WTC11 (cell line): ENCODE measurements around the gene TXNIP. TPM values are rescaled to one million over a fixed set of nuclear protein-coding genes. Genes with fewer than 3 reads are reported as not detected.

Experiments used
- ATAC-seq: fragments of 200-7000 bp; cut with Tn5 transposase; 2 replicates; pipeline ENCODE4 v1.10.0; 2021; ENCODE audit warnings: mild to moderate bottlenecking, moderate library complexity
- CTCF ChIA-PET: fragments of 300-600 bp; sonication (Branson Sonifier 250); formaldehyde crosslinking; loops from one replicate; lab custom pipeline; 2021; ENCODE audit warnings: antibody characterized with exemption; lab: Charles Lee
- POLR2A ChIA-PET: fragments of 350-600 bp; sonication (Branson Sonifier 250); formaldehyde crosslinking; loops from one replicate; lab custom pipeline; 2021; ENCODE audit warnings: antibody characterized with exemption; lab: Charles Lee
- DNase-seq: peaks from one replicate; pipeline ENCODE4 v3.0.0; 2021; ENCODE audit warnings: low spot score
- H3K27ac Mint-ChIP-seq: 2 replicates; pipeline ENCODE4 v1.8.0; 2021; ENCODE audit warnings: mixed read lengths
- H3K27me3 Mint-ChIP-seq: 2 replicates; pipeline ENCODE4 v1.8.0; 2021; ENCODE audit warnings: low read depth, mild to moderate bottlenecking, moderate library complexity, mixed read lengths
- H3K36me3 Mint-ChIP-seq: 2 replicates; pipeline ENCODE4 v1.8.0; 2021; ENCODE audit warnings: mixed read lengths
- H3K4me1 Mint-ChIP-seq: 2 replicates; pipeline ENCODE4 v1.8.0; 2022; ENCODE audit warnings: mixed read lengths
- H3K4me3 Mint-ChIP-seq: 2 replicates; pipeline ENCODE4 v1.8.0; 2021; ENCODE audit warnings: mild to moderate bottlenecking, moderate library complexity, mixed read lengths
- H3K9me3 Mint-ChIP-seq: 2 replicates; pipeline ENCODE4 v1.8.0; 2021; ENCODE audit warnings: mixed read lengths
- CREM ChIP-seq: sonication (generic); formaldehyde crosslinking; IDR thresholded peaks from 2 replicates; pipeline ENCODE4 v1.8.1; 2022; ENCODE audit warnings: mild to moderate bottlenecking, missing genetic modification reagents, moderate library complexity
- GRHL2 ChIP-seq: fragments of 250-450 bp; sonication (Bioruptor Pico); IDR thresholded peaks from 2 replicates; pipeline ENCODE4 v1.8.0; 2022; ENCODE audit warnings: mild to moderate bottlenecking, moderate library complexity; ENCODE audit not compliant: insufficient replicate concordance, severe bottlenecking
- HMGA2 ChIP-seq: fragments of 250-450 bp; sonication (Bioruptor Pico); IDR thresholded peaks from 2 replicates; pipeline ENCODE4 v1.4.0; 2021; ENCODE audit warnings: mild to moderate bottlenecking, moderate library complexity
- JAZF1 ChIP-seq: fragments of 250-450 bp; sonication (Bioruptor Pico); IDR thresholded peaks from 2 replicates; pipeline ENCODE4 v1.9.0; 2021; ENCODE audit warnings: moderate library complexity, mild to moderate bottlenecking, inconsistent platforms
- NR3C1 ChIP-seq: sonication (generic); formaldehyde crosslinking; conservative IDR thresholded peaks from 2 replicates; pipeline ENCODE4 v1.8.1; 2023; ENCODE audit warnings: low read depth, mild to moderate bottlenecking, missing genetic modification reagents
- SP1 ChIP-seq: sonication (generic); formaldehyde crosslinking; conservative IDR thresholded peaks from 2 replicates; pipeline ENCODE4 v1.8.1; 2022; ENCODE audit warnings: missing genetic modification reagents
- ZNF396 ChIP-seq: fragments of 250-450 bp; sonication (Bioruptor Pico); IDR thresholded peaks from 2 replicates; pipeline ENCODE4 v1.8.0; 2021; ENCODE audit warnings: mild to moderate bottlenecking, moderate library complexity, borderline replicate concordance
- total RNA-seq: library from RNA; stranded (reverse); gene quantifications from 3 replicates; pipeline ENCODE4 v1.2.3, GENCODE V29; 2021
- TF ChIP-seq, protein P1 (sequence below): fragments of 250-450 bp; sonication (Bioruptor Pico); conservative IDR thresholded peaks from 2 replicates; pipeline ENCODE4 v1.9.0; 2021; ENCODE audit warnings: mild to moderate bottlenecking
- TF ChIP-seq, protein P2 (sequence below): sonication (generic); formaldehyde crosslinking; IDR thresholded peaks from 2 replicates; pipeline ENCODE4 v1.8.1; 2022; ENCODE audit warnings: low read depth, mild to moderate bottlenecking, moderate library complexity, missing genetic modification reagents, borderline replicate concordance
- TF ChIP-seq, protein P3 (sequence below): sonication (generic); formaldehyde crosslinking; IDR thresholded peaks from 2 replicates; pipeline ENCODE4 v1.8.0; 2022; ENCODE audit warnings: mild to moderate bottlenecking, missing genetic modification reagents
- TF ChIP-seq, protein P4 (sequence below): sonication (generic); formaldehyde crosslinking; IDR thresholded peaks from 2 replicates; pipeline ENCODE4 v1.8.0; 2022; ENCODE audit warnings: mild to moderate bottlenecking, missing genetic modification reagents
- TF ChIP-seq, protein P5 (sequence below): sonication (generic); formaldehyde crosslinking; IDR thresholded peaks from 2 replicates; pipeline ENCODE4 v1.8.0; 2022; ENCODE audit warnings: mild to moderate bottlenecking, missing genetic modification reagents
- TF ChIP-seq, protein P6 (sequence below): sonication (generic); formaldehyde crosslinking; conservative IDR thresholded peaks from 2 replicates; pipeline ENCODE4 v1.8.1; 2023; ENCODE audit warnings: mild to moderate bottlenecking, low read depth, missing genetic modification reagents, moderate library complexity
- TF ChIP-seq, protein P7 (sequence below): sonication (generic); formaldehyde crosslinking; IDR thresholded peaks from 2 replicates; pipeline ENCODE4 v1.8.0; 2023; ENCODE audit warnings: missing genetic modification reagents, mild to moderate bottlenecking, borderline replicate concordance

The TXNIP gene
- total RNA-seq, 1 experiment from 2014 or later: 56.7 TPM

DNA sequence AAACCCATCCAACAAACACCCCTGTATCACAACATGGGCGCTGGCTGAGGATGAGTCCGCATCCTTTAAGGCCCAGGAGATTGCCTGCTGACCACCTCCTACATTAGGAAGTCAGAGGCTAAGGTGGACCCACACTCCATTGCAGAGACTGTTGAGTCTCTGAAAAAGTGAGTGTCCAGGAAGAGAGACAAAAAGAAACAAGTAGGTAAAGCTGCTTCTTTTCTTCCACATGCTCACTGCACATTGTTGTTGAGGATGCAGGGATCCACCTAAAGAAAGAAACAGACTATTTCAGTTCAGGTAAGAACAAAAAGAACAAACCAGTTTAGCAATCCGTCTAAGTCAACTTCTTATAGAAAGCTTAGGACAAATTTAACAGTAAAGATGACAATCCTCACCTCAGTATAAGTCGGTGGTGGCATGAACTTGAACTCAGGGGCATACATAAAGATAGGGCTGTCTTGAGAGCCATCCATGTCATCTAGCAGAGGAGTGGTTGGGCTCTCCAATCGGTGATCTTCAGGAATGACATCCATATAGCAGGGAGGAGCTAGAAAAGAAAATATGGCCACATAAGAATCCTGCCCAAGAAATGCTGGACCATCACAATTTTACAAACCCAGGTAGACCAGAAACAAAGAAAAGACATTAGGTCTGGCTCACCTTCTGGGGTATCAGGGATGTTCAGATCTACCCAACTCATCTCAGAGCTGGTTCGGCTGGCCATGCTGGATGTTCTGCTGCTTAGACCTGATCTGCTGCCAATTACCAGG lies 2.6 kb downstream of the TXNIP start (continued):
- TF ChIP-seq, protein P1, sequence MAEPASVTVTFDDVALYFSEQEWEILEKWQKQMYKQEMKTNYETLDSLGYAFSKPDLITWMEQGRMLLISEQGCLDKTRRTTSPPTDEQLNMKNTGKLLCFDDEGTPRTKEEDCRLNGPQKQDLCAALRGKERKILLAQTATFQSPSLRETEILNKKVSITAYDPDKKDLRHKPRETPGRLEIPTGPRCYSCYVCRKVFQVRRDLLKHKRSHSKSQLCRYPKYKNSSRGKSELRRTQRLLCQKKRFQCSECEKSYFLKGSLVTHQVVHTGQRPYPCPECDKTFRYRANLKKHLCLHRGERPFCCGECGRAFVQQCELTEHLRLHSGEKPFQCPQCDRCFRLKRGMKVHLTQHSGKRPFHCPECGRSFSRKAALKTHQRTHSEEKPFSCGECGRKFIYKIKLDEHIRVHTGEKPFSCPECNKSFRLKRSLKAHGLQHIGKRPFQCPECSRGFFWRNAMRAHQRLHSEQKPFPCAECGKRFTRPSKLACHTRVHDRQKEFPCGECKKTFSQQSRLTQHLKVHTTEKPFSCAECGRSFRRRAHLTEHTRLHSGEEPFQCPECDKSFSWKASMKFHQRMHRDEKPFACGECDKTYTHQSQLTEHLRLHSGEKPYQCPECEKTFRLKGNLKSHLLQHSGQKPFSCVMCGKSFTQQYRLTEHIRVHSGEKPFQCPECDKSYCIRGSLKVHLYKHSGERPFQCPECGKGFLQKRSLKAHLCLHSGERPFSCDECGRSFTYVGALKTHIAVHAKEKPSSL (CRISPR knock-in tag): no peak
- TF ChIP-seq, protein P2, sequence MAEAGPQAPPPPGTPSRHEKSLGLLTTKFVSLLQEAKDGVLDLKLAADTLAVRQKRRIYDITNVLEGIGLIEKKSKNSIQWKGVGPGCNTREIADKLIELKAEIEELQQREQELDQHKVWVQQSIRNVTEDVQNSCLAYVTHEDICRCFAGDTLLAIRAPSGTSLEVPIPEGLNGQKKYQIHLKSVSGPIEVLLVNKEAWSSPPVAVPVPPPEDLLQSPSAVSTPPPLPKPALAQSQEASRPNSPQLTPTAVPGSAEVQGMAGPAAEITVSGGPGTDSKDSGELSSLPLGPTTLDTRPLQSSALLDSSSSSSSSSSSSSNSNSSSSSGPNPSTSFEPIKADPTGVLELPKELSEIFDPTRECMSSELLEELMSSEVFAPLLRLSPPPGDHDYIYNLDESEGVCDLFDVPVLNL (CRISPR knock-in tag): no peak
- TF ChIP-seq HMGA2 (CRISPR knock-in tag): no peak
- TF ChIP-seq JAZF1: no peak
- no peak for TF ChIP-seq GRHL2 (CRISPR knock-in tag)
- TF ChIP-seq, protein P3, sequence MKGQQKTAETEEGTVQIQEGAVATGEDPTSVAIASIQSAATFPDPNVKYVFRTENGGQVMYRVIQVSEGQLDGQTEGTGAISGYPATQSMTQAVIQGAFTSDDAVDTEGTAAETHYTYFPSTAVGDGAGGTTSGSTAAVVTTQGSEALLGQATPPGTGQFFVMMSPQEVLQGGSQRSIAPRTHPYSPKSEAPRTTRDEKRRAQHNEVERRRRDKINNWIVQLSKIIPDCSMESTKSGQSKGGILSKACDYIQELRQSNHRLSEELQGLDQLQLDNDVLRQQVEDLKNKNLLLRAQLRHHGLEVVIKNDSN (CRISPR knock-in tag): no peak
- no peak for TF ChIP-seq NR3C1 (CRISPR knock-in tag)
- TF ChIP-seq, all 79 proteins: peak for 0

DNA sequence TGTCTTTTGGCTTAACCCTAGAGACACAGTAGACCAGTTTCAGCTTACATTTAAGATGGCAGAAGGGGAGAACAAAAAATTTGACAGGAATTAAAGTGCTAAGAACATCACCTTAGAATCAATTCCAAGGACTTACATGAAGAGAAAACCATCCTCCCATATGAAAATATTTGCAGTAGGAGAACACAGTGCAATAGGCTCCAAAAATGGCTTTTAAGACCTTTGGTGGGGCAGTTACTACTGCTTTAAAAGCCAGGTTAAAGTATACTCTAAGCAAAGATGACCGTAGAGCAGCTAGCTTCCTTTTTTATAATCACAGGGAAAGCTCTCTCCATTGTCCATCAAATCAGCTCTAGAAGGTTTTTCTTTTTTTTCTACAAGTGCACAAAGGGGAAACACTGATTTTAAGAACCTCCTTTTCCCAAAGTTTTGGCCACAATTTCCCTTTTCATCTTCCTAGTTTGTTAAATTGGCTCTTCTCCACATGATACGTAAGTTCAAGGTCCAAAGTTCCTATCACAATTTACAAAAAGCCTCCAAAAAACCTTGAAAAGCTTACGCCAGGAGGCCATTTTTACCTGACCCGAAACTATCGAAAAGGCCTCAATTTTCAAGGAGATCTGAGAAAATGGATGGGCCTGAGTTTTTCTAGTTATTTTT lies 3.3 kb downstream of the TXNIP start:
- ATAC-seq: no peak
- no peak for DNase-seq
- ChIA-PET POLR2A (interaction anchor here (1.3 kb wide), 1 partner anchor 13 kb away, joined by 5 read pairs; no protein-coding TSS in a partner anchor), CTCF (interaction anchor here (0.8 kb wide), 1 partner anchor 14 kb away, joined by 3 read pairs; no protein-coding TSS in a partner anchor)
- Mint-ChIP-seq H3K27me3 (no peaks in the 10 kb centered on the region), H3K4me1 (peaks cover 62% of the 10 kb centered on the region), H3K9me3 (no peaks in the 10 kb centered on the region), H3K27ac (peak overlapping the region; percentile 80), H3K36me3 (peaks cover 41% of the 10 kb centered on the region), H3K4me3 (peak overlapping the region; percentile 98)
- TF ChIP-seq, protein P4, sequence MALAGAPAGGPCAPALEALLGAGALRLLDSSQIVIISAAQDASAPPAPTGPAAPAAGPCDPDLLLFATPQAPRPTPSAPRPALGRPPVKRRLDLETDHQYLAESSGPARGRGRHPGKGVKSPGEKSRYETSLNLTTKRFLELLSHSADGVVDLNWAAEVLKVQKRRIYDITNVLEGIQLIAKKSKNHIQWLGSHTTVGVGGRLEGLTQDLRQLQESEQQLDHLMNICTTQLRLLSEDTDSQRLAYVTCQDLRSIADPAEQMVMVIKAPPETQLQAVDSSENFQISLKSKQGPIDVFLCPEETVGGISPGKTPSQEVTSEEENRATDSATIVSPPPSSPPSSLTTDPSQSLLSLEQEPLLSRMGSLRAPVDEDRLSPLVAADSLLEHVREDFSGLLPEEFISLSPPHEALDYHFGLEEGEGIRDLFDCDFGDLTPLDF (CRISPR knock-in tag): no peak
- TF ChIP-seq, protein P5, sequence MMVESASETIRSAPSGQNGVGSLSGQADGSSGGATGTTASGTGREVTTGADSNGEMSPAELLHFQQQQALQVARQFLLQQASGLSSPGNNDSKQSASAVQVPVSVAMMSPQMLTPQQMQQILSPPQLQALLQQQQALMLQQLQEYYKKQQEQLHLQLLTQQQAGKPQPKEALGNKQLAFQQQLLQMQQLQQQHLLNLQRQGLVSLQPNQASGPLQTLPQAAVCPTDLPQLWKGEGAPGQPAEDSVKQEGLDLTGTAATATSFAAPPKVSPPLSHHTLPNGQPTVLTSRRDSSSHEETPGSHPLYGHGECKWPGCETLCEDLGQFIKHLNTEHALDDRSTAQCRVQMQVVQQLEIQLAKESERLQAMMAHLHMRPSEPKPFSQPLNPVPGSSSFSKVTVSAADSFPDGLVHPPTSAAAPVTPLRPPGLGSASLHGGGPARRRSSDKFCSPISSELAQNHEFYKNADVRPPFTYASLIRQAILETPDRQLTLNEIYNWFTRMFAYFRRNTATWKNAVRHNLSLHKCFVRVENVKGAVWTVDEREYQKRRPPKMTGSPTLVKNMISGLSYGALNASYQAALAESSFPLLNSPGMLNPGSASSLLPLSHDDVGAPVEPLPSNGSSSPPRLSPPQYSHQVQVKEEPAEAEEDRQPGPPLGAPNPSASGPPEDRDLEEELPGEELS (CRISPR knock-in tag): no peak

DNA sequence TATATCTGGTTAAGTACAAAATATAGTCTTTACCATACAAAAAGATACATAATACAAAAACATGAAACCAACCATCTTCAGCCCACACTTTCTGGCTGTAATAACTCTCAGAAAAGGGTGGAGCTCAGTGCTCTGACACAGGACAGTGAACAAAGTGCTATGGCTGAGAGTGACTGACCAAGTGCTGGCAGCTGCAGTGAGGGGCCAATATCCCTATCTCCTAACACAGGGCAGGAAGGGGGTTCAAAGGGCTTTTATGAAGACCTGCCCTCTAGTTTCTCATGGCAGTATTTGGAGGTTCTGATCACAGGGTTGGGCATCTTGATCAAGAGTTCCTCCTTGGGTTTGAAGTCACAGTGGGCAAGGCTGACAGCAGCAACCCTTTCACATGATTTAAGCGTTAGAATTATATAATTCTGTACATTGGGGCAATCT lies 3.9 kb downstream of the TXNIP start:
- H3K27ac Mint-ChIP-seq: peak overlapping the region; percentile 80
- H3K4me3 Mint-ChIP-seq: peak overlapping the region; percentile 98
- TF ChIP-seq, protein P6, sequence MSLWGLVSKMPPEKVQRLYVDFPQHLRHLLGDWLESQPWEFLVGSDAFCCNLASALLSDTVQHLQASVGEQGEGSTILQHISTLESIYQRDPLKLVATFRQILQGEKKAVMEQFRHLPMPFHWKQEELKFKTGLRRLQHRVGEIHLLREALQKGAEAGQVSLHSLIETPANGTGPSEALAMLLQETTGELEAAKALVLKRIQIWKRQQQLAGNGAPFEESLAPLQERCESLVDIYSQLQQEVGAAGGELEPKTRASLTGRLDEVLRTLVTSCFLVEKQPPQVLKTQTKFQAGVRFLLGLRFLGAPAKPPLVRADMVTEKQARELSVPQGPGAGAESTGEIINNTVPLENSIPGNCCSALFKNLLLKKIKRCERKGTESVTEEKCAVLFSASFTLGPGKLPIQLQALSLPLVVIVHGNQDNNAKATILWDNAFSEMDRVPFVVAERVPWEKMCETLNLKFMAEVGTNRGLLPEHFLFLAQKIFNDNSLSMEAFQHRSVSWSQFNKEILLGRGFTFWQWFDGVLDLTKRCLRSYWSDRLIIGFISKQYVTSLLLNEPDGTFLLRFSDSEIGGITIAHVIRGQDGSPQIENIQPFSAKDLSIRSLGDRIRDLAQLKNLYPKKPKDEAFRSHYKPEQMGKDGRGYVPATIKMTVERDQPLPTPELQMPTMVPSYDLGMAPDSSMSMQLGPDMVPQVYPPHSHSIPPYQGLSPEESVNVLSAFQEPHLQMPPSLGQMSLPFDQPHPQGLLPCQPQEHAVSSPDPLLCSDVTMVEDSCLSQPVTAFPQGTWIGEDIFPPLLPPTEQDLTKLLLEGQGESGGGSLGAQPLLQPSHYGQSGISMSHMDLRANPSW (CRISPR knock-in tag): no peak
- TF ChIP-seq ZNF396 (CRISPR knock-in tag) (no peak), HMGA2 (CRISPR knock-in tag) (no peak), SP1 (no peak), CREM (CRISPR knock-in tag) (no peak)
- TF ChIP-seq, protein P7, sequence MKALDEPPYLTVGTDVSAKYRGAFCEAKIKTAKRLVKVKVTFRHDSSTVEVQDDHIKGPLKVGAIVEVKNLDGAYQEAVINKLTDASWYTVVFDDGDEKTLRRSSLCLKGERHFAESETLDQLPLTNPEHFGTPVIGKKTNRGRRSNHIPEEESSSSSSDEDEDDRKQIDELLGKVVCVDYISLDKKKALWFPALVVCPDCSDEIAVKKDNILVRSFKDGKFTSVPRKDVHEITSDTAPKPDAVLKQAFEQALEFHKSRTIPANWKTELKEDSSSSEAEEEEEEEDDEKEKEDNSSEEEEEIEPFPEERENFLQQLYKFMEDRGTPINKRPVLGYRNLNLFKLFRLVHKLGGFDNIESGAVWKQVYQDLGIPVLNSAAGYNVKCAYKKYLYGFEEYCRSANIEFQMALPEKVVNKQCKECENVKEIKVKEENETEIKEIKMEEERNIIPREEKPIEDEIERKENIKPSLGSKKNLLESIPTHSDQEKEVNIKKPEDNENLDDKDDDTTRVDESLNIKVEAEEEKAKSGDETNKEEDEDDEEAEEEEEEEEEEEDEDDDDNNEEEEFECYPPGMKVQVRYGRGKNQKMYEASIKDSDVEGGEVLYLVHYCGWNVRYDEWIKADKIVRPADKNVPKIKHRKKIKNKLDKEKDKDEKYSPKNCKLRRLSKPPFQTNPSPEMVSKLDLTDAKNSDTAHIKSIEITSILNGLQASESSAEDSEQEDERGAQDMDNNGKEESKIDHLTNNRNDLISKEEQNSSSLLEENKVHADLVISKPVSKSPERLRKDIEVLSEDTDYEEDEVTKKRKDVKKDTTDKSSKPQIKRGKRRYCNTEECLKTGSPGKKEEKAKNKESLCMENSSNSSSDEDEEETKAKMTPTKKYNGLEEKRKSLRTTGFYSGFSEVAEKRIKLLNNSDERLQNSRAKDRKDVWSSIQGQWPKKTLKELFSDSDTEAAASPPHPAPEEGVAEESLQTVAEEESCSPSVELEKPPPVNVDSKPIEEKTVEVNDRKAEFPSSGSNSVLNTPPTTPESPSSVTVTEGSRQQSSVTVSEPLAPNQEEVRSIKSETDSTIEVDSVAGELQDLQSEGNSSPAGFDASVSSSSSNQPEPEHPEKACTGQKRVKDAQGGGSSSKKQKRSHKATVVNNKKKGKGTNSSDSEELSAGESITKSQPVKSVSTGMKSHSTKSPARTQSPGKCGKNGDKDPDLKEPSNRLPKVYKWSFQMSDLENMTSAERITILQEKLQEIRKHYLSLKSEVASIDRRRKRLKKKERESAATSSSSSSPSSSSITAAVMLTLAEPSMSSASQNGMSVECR (CRISPR knock-in tag): no peak

More for the DNA sequence above, 3.9 kb downstream of the TXNIP start:
- Mint-ChIP-seq H3K36me3 (peaks cover 41% of the 10 kb centered on the region), H3K9me3 (no peaks in the 10 kb centered on the region), H3K27me3 (no peaks in the 10 kb centered on the region), H3K4me1 (peaks cover 56% of the 10 kb centered on the region)
- ATAC-seq (no peak), DNase-seq (no peak)
- CTCF ChIA-PET: interaction anchor here (0.9 to 3.0 kb wide), 3 partner anchors 13 to 101 kb away, joined by 4 to 21 read pairs (median 12); no protein-coding TSS in a partner anchor
- POLR2A ChIA-PET: interaction anchor here (1.4 kb wide), 1 partner anchor 13 kb away, joined by 4 read pairs; no protein-coding TSS in a partner anchor
